Activated naive CD8-positive, alpha-beta T cell treated with anti-CD3 and anti-CD28 coated beads, Interleukin-2, amount 10 ng/mL, durations not matched to agents 7 days and 5 days (primary cell): ENCODE results near the gene CDHR2. TPM values are rescaled to one million over a fixed set of nuclear protein-coding genes. Genes with fewer than 3 reads are reported as not detected.
"Not testable (repeated sequence)": the region's sequence is repeated elsewhere in the genome, so short reads cannot be mapped to it uniquely, and the experiment has no call there.

Source experiments
- ATAC-seq: fragments of 150-1000 bp; cut with Tn5 transposase; one replicate; pipeline ENCODE4 v1.10.0; 2021; ENCODE audit warnings: low read depth, moderate library complexity
- POLR2A ChIA-PET: fragments of 350-600 bp; sonication (Branson Sonifier 250); formaldehyde crosslinking; loops from one replicate; lab custom pipeline; 2021; ENCODE audit warnings: antibody characterized with exemption; lab: Charles Lee
- DNase-seq: peaks from one replicate; pipeline ENCODE4 v3.0.0; 2021
- H3K27ac Mint-ChIP-seq: one replicate; pipeline ENCODE4 v1.8.0; 2022; ENCODE audit warnings: mild to moderate bottlenecking, mixed read lengths
- H3K27me3 Mint-ChIP-seq: one replicate; pipeline ENCODE4 v1.8.0; 2022; ENCODE audit warnings: mild to moderate bottlenecking, moderate library complexity, mixed read lengths
- H3K36me3 Mint-ChIP-seq: one replicate; pipeline ENCODE4 v1.8.0; 2021; ENCODE audit warnings: mild to moderate bottlenecking, mixed read lengths
- H3K4me1 Mint-ChIP-seq: one replicate; pipeline ENCODE4 v1.8.0; 2021; ENCODE audit warnings: mixed read lengths
- H3K4me3 Mint-ChIP-seq: one replicate; pipeline ENCODE4 v1.8.0; 2022; ENCODE audit warnings: mild to moderate bottlenecking, moderate library complexity, mixed read lengths
- H3K9me3 Mint-ChIP-seq: one replicate; pipeline ENCODE4 v1.8.0; 2021; ENCODE audit warnings: mixed read lengths
- total RNA-seq, 2 experiments: library from RNA; stranded (reverse); gene quantifications; one replicate each; pipeline ENCODE4 v1.2.3, GENCODE V29; 2021

Gene CDHR2
- total RNA-seq, 2 experiments from 2014 or later, result 2.4 to 3.8 TPM

- H3K27me3 Mint-ChIP-seq, result no peaks in the 10 kb centered on the region
- H3K27ac Mint-ChIP-seq, result no peak overlapping the region
- no peaks in the 10 kb centered on the region for H3K36me3 Mint-ChIP-seq
- DNase-seq (no peak), ATAC-seq (no peak)
- peaks cover 7% of the 10 kb centered on the region for H3K9me3 Mint-ChIP-seq
- H3K4me3 Mint-ChIP-seq, result no peak overlapping the region
- POLR2A ChIA-PET, result no interaction called here
- no peaks in the 10 kb centered on the region for H3K4me1 Mint-ChIP-seq
Measured at GRCh38 chr5:176583076-176583475, 33.9 kb downstream of the CDHR2 start.

DNA sequence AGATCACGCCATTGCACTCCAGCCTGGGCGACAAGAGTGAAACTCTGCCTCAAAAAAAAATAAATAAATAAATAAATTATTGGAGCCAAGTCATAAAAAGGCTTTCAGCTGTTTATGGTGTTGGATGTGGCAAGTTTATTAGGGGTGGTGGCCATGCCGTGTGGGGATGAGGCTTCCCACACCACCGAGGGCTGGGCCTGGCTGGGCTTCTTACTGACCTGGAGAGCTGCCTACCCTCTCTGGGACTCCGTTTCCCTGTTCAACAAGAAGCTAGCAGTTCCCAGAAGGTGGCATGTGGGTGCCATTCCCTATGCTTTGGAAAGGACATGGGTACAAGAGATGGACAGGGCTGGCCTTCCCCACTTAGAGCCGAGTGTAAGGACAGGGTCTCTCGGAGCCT is 38.3 kb downstream of the CDHR2 start:
- H3K27me3 Mint-ChIP-seq, result no peaks in the 10 kb centered on the region
- H3K36me3 Mint-ChIP-seq, result no peaks in the 10 kb centered on the region
- DNase-seq, result no peak
- H3K4me1 Mint-ChIP-seq, result no peaks in the 10 kb centered on the region
- H3K4me3 Mint-ChIP-seq, result no peak overlapping the region
- H3K9me3 Mint-ChIP-seq, result peaks cover 7% of the 10 kb centered on the region
- H3K27ac Mint-ChIP-seq, result no peak overlapping the region
- no peak for ATAC-seq
- POLR2A ChIA-PET, result no interaction called here

GRCh38 chr5:176588297-176588696 is 39.2 kb downstream of the CDHR2 start:
- Mint-ChIP-seq H3K27ac (peak overlapping the region; percentile 27), H3K27me3 (no peaks in the 10 kb centered on the region), H3K4me1 (no peaks in the 10 kb centered on the region), H3K36me3 (no peaks in the 10 kb centered on the region), H3K9me3 (peaks cover 7% of the 10 kb centered on the region), H3K4me3 (no peak overlapping the region)
- DNase-seq (no peak), ATAC-seq (no peak)
- POLR2A ChIA-PET, result no interaction called here

GRCh38 chr5:176589039-176589769 is 40.1 kb downstream of the CDHR2 start:
- H3K4me1 Mint-ChIP-seq, result no peaks in the 10 kb centered on the region

DNA sequence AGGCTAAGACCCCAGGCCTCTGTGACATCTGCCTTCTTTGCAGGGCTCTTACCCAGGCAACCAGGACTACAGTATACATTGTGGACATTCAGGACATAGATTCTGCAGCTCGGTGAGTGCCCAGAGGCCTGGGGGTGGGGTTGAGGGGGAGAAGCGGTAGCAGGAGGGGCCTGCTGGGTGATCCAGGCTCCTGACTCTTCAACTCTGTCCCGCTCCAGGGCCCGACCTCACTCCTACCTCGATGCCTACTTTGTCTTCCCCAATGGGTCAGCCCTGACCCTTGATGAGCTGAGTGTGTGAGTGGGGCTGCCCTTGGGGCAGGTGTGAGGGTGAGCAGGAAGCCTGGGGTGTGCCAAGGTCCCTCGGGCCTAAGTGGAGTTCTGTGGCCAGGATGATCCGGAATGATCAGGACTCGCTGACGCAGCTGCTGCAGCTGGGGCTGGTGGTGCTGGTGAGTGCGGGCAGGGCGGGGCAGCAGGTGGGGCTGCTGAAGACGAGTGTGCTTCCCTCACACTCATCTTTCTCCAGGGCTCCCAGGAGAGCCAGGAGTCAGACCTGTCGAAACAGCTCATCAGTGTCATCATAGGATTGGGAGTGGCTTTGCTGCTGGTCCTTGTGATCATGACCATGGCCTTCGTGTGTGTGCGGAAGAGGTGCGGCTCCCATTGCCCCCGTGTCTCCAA is 41.0 kb downstream of the CDHR2 start:
- Mint-ChIP-seq H3K4me3 (no peak overlapping the region), H3K9me3 (peaks cover 4% of the 10 kb centered on the region), H3K27me3 (peaks cover 6% of the 10 kb centered on the region), H3K36me3 (no peaks in the 10 kb centered on the region), H3K27ac (no peak overlapping the region), H3K4me1 (no peaks in the 10 kb centered on the region)
- no peak for ATAC-seq
- POLR2A ChIA-PET, result no interaction called here
- DNase-seq, result no peak

More at GRCh38 chr5:176589039-176589769, 40.1 kb downstream of the CDHR2 start:
- Mint-ChIP-seq H3K27ac (no peak overlapping the region), H3K4me3 (no peak overlapping the region), H3K27me3 (peaks cover 4% of the 10 kb centered on the region), H3K9me3 (peaks cover 6% of the 10 kb centered on the region), H3K36me3 (no peaks in the 10 kb centered on the region)
- ATAC-seq (no peak), DNase-seq (no peak)
- POLR2A ChIA-PET, result no interaction called here

GRCh38 chr5:176591667-176592066 is 42.5 kb downstream of the CDHR2 start:
- DNase-seq, POLR2A ChIA-PET, H3K4me1 Mint-ChIP-seq, ATAC-seq, H3K4me3 Mint-ChIP-seq, H3K27ac Mint-ChIP-seq, H3K9me3 Mint-ChIP-seq, H3K36me3 Mint-ChIP-seq: not testable (repeated sequence)
- peaks cover 13% of the 10 kb centered on the region for H3K27me3 Mint-ChIP-seq

DNA sequence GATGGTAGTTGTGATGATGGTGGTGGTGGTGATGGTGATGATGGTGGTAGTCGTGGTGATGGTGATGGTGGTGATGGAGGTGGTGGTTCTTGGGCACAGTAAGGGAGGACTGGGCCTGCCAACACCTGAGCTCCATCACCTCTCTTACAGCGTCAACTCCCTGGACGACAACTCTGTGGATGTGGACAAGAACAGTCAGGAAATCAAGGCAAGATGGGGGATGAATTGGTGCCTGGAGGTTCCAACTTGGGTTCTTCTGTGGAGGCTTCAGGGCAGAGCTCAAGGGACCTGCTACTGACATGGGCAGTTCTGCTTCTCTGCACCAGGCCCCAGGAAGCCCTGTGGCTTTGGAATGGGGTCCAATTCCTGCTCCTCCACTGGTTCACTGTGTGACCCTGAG is 43.4 kb downstream of the CDHR2 start:
- H3K36me3 Mint-ChIP-seq, result no peaks in the 10 kb centered on the region
- H3K27me3 Mint-ChIP-seq, result peaks cover 13% of the 10 kb centered on the region
- POLR2A ChIA-PET, result no interaction called here
- no peak overlapping the region for H3K27ac Mint-ChIP-seq
- no peak for ATAC-seq
- no peak for DNase-seq
- no peak overlapping the region for H3K4me3 Mint-ChIP-seq
- no peaks in the 10 kb centered on the region for H3K9me3 Mint-ChIP-seq
- peaks cover 4% of the 10 kb centered on the region for H3K4me1 Mint-ChIP-seq

GRCh38 chr5:176593273-176593869 is 44.2 kb downstream of the CDHR2 start:
- DNase-seq, result no peak
- POLR2A ChIA-PET, result no interaction called here
- Mint-ChIP-seq H3K4me3 (no peak overlapping the region), H3K27ac (no peak overlapping the region), H3K4me1 (peaks cover 4% of the 10 kb centered on the region), H3K27me3 (peaks cover 13% of the 10 kb centered on the region), H3K36me3 (no peaks in the 10 kb centered on the region), H3K9me3 (no peaks in the 10 kb centered on the region)
- ATAC-seq, result no peak

DNA sequence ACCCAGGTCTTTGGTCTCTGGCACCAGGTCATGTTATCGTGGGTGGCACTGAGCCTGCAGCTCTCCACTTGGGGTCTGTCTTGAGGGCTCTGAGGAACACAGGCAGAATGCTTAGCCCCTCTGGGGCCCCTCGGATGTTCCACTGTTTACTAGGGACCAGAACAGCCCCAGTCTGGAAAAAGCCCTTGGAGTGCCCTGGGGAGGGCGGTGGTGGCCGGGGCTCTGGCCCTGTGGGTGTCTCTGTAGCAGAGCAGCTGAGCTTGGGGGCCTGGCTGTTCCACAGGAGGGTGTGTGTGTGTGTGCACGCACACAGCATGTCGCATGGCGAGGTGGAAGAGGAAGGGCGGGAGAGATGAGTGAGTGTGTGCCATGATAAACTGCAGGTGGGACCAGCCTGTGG is 45.4 kb downstream of the CDHR2 start:
- Mint-ChIP-seq H3K27ac (no peak overlapping the region), H3K4me3 (no peak overlapping the region), H3K36me3 (no peaks in the 10 kb centered on the region), H3K9me3 (no peaks in the 10 kb centered on the region), H3K4me1 (peaks cover 4% of the 10 kb centered on the region), H3K27me3 (peaks cover 13% of the 10 kb centered on the region)
- DNase-seq, result no peak
- no peak for ATAC-seq
- POLR2A ChIA-PET, result no interaction called here

GRCh38 chr5:176595386-176595943 is 46.3 kb downstream of the CDHR2 start:
- Mint-ChIP-seq H3K9me3 (no peaks in the 10 kb centered on the region), H3K27me3 (peaks cover 13% of the 10 kb centered on the region), H3K4me1 (peaks cover 4% of the 10 kb centered on the region), H3K4me3 (no peak overlapping the region), H3K27ac (no peak overlapping the region), H3K36me3 (no peaks in the 10 kb centered on the region)
- DNase-seq (no peak), ATAC-seq (no peak)
- POLR2A ChIA-PET, result no interaction called here

GRCh38 chr5:176596069-176596644 is 47.0 kb downstream of the CDHR2 start:
- Mint-ChIP-seq H3K36me3 (no peaks in the 10 kb centered on the region), H3K4me3 (peak overlapping the region; percentile 74), H3K9me3 (no peaks in the 10 kb centered on the region), H3K27ac (peak overlapping the region; percentile 70), H3K4me1 (peaks cover 4% of the 10 kb centered on the region), H3K27me3 (peaks cover 13% of the 10 kb centered on the region)
- POLR2A ChIA-PET, result interaction anchor here (1.4 kb wide), 1 partner anchor 180 kb away, joined by 5 read pairs; the partner anchor contains the start of gene CLTB
- DNase-seq, result no peak
- no peak for ATAC-seq

DNA sequence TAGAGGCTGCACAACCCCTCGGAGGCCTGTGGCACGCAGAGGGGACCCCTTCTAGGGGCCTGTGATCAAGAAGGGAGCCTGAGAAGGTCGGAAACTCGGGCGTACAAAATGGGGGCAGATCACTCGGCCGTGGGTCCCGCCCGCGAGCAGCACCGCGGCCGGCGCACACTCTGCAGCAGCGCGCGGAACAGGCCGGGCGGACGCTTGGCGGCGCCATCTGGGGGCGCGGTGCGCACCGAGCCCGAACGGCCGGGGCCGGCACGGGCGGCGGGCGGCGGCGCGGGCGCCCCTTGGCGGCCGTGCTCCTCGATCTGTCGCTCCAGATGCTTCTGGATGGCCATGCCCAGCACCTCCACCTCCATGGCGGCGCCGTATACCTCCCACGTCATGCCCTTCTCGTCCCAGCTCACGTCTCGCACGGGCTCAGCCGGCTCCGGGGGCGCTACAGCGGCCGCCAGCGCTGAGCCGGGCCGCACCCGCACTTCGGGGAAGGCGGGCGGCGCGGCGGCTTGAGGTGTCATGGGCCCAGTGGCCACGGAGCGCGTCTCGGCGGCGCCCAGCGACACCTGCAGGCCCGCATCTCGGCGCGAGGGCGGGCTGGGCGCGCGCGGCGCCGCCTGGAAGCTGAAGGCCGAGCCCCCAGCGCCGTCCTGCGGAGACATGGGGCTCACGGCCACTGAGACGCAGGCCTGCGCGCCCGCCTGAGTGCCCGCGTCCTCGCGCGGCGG is 47.7 kb downstream of the CDHR2 start:
- no peaks in the 10 kb centered on the region for H3K36me3 Mint-ChIP-seq
- ATAC-seq (peak; percentile 88), DNase-seq (peak; percentile 80)
- peak overlapping the region; percentile 74 for H3K4me3 Mint-ChIP-seq
- H3K27me3 Mint-ChIP-seq, result peaks cover 13% of the 10 kb centered on the region
- H3K27ac Mint-ChIP-seq, result peak overlapping the region; percentile 70
- POLR2A ChIA-PET, result interaction anchor here (1.4 kb wide), 1 partner anchor 180 kb away, joined by 5 read pairs; the partner anchor contains the start of gene CLTB
- no peaks in the 10 kb centered on the region for H3K9me3 Mint-ChIP-seq
- H3K4me1 Mint-ChIP-seq, result peaks cover 4% of the 10 kb centered on the region
